ENCODE measurements around the gene R3HDM2. TPM values are rescaled to one million over a fixed set of nuclear protein-coding genes. Genes with fewer than 3 reads are reported as not detected.

Gene R3HDM2
- total RNA-seq, 1 donor from 2014 or later, result 30.2 TPM

- no peak for ATAC-seq
Measured at GRCh38 chr12:57226588-57227314, 204.1 kb downstream of the R3HDM2 start.

- no peak for ATAC-seq
Measured at GRCh38 chr12:57225680-57226210, 205.1 kb downstream of the R3HDM2 start.

GRCh38 chr12:57224973-57225679 is 205.7 kb downstream of the R3HDM2 start:
- peak; percentile 24 for ATAC-seq

- no peak for ATAC-seq
Measured at GRCh38 chr12:57224278-57224972, 206.4 kb downstream of the R3HDM2 start.

GRCh38 chr12:57223191-57224165 is 207.4 kb downstream of the R3HDM2 start:
- no peak for ATAC-seq

GRCh38 chr12:57222286-57223190 is 208.3 kb downstream of the R3HDM2 start:
- ATAC-seq, result no peak

- no peak for ATAC-seq
Measured at GRCh38 chr12:57221169-57221917, 209.5 kb downstream of the R3HDM2 start.

GRCh38 chr12:57220770-57221168 is 210.1 kb downstream of the R3HDM2 start:
- ATAC-seq, result no peak

- ATAC-seq, result no peak
Measured at GRCh38 chr12:57219993-57220754, 210.7 kb downstream of the R3HDM2 start.

- no peak for ATAC-seq
Measured at GRCh38 chr12:57219205-57219992, 211.4 kb downstream of the R3HDM2 start.

GRCh38 chr12:57218030-57218853 is 212.6 kb downstream of the R3HDM2 start:
- ATAC-seq, result peak; percentile 32

GRCh38 chr12:57216921-57217879 is 213.6 kb downstream of the R3HDM2 start:
- no peak for ATAC-seq

GRCh38 chr12:57216014-57216911 is 214.6 kb downstream of the R3HDM2 start, which contains the start of gene NXPH4:
NXPH4 (plus strand) TSS chr12:57216794; CDS start chr12:57216970, 176 bp downstream.
- peak; percentile 11 for ATAC-seq

GRCh38 chr12:57215668-57216013 is 215.2 kb downstream of the R3HDM2 start:
- ATAC-seq, result peak; percentile 1

GRCh38 chr12:57215065-57215464 is 215.8 kb downstream of the R3HDM2 start:
- ATAC-seq, result no peak
